GM21576 (cell line): Measurements from ENCODE around the gene DEFB108B.
"Not testable (repeated sequence)": the region's sequence is repeated elsewhere in the genome, so short reads cannot be mapped to it uniquely, and the experiment has no call there.

Experiments used
- ATAC-seq: cut with Tn5 transposase; IDR thresholded peaks from one replicate; pipeline ENCODE4 v1.9.1; 2021; ENCODE audit warnings: mild to moderate bottlenecking, moderate library complexity; ENCODE audit not compliant: unreplicated experiment

DEFB108B gene, protein sequence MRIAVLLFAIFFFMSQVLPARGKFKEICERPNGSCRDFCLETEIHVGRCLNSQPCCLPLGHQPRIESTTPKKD

GRCh38 chr11:71832811-71833210, at the start of gene DEFB108B:
Gene DEFB108B (plus strand): TSS chr11:71833200. CDS start chr11:71833200, 0 bp downstream.
- not testable (repeated sequence) for ATAC-seq

DNA sequence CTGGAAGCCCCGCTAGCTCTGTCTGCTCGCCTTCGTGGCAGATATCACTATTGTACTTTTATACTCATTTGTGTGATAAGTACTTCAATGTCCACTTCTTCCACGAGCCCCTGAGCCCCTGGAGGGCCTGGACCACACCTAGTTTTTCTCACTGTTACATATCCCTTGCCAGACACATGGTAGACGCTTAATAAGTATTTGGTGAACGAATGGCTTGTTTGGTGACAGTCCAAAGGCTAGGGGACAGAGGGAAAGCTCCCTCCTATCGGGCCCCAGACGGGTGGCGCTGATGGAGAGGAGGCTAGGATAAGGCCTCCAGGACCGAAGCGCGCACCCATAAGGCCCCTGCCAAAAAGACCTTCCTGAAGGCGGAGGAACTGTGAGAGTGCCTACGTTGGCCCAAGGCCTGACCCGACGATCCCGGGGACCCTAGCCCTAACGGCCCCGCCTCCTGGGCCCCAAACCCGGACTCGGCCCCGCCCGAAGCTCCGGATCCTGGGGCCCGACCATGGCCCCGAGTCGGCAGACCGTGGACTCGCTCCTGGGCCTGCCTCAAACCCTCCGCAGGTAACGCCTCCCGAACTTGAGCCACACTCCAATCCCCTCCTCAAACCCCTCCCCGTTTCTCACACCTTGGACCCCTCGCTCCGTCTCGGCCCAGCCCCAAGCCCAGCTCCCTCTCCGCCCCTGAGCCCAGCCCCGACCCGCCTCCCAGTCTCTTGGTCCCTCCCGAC, 46.7 kb upstream of the DEFB108B start:
- ATAC-seq: not testable (repeated sequence)

DNA sequence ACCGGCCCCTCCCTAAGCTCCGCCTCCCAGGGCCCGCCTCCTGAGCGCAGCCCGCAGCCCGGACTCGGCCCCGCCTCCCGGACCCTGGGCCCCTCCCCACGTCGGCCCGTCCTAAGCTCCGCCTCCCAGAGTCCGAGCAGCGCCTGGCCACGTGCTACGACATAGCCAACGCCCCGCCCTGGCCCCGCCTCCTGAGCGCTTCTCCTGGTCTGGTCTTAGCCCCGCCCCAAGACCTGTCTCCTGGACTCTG, 46.2 kb upstream of the DEFB108B start:
- ATAC-seq: peak; percentile 97

DNA sequence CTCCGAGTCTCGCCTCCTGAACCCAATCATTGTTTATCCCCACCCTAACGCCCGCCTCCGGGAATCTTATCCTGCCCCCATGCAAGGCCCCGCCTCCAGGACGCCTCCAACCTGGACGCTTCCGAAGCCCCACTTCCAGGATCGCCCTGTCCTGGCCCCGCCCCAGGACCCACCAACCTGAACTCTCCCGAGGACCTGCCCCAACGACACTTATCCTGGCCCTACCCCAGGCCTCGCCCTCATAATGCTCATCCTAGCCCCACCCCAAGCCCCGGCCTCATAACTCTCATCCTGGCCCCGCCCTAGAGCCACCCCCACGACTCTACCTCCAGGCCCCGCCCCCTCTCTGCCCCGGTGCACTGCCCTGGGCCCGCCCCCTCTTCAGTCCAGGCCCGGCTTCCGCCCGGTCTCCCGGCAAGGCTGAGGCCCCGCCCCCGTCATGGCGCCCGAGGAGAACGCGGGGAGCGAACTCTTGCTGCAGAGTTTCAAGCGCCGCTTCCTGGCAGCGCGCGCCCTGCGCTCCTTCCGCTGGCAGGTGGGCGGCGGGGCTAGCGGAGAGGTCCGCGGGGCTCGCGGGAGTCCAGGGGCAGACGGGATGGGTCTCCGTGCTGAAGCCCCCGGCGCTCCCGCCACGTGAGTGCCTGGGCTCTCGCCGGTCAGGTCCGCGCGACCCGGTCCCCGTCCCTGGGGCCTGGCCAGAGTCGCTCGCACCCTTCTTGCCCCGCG, 45.7 kb upstream of the DEFB108B start:
- peak; percentile 85 for ATAC-seq

GRCh38 chr11:71787824-71788454, 45.1 kb upstream of the DEFB108B start:
- ATAC-seq: not testable (repeated sequence)

DNA sequence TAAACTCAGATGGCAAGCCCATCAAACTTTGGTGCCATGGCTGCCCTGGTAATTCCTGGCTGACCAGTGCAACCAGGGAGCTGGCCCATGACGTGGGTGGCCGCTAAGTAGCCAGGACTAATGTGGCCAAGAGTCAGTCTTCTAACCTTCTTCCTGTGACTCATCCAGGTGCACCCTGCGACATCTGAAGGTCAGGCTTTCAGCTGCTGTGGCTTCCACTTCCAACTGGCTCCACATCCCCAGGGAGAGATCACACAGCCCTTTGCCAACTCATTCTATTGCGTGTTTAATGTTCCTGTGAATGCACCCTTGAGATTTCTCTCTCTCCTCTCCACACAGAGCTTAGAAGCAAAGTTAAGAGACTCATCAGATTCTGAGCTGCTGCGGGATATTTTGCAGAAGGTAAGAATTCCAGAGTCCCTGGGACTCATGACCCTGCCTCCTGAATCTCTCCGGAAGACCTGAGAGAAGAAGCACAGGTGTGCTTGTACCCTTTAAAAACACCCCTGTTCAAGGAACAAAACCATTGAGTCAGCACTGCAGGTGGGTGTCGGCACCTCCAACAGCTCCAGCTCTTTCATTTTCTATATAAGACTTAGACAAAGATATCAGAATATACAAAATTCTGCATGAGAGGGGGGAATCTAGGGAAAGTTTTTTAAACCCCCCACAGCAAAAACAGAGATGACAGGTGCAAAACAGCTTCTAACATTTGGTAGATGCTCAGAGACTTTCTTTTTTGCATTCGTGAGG, 43.4 kb upstream of the DEFB108B start:
- not testable (repeated sequence) for ATAC-seq

GRCh38 chr11:71791111-71791510, 41.9 kb upstream of the DEFB108B start:
- ATAC-seq: not testable (repeated sequence)

GRCh38 chr11:71792621-71793235, 40.3 kb upstream of the DEFB108B start:
- ATAC-seq: not testable (repeated sequence)

DNA sequence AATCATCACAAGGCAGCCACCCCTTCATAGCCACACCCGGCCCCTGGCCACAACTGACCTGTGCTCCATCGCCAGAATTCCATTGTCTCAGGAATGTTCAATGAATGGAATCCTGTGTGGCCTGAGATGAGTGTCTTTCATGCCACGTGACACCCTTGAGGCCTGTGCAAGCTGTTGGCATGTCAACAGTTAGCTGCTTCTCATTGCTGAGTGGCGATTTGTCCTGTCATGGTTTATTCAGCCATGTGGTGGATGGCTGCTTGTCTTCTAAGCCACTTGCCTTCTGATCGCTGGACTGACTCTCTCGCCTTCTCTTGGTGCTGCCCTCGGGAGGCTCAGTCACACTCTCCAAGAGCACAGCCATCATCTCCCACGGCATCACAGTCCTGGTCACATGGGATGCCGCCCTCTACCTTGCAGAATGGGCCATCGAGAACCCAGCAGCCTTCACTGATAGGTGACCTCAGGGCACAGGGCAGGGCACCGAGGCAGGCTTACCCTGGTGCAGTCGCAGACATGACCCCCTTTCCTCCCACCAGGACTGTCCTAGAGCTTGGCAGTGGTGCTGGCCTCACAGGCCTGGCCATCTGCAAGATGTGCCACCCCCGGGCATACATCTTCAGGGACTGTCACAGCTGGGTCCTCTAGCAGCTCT, 38.5 kb upstream of the DEFB108B start:
- not testable (repeated sequence) for ATAC-seq

DNA sequence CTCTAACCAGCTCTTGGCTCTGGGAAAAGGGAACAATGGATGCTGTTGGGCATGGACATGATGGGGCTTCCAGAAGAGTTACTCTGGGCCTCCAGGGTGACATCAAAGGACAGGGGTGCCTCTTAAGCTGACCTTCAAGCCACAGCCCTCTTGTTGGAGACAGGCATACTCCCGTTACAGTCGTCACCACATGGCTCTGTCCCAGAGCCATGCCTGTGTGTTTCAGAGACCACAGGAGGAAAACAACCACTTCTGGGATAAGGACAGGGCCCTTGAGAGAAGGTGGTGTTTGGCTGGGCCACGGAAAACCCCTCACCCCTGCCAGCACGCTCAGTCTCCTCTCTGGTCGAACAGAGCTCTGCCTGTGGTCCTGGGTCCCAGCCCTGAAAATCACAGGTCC, 37.8 kb upstream of the DEFB108B start:
- not testable (repeated sequence) for ATAC-seq

- ATAC-seq: not testable (repeated sequence)
These were observed 37.0 kb upstream of the DEFB108B start for GRCh38 chr11:71796016-71796415.

DNA sequence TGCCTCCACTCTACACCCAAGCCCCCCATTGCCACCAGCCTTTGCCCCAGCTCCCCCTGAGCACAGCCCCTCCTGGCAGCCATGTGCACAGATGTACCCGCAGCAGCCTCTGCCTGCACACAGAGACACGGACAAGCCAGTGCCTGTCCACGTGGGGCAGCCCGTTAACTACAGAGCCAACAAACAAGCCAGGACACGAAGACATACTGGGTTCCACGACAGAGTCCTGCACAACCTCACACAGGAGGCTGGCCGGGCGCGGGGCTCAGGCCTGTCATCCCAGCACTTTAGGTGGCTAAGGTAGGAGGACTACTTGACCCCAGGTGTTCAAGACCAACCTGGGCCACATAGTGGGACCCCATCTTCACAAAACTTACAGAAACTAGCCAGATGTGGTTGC, 36.2 kb upstream of the DEFB108B start:
- not testable (repeated sequence) for ATAC-seq

GRCh38 chr11:71799556-71800128, 33.4 kb upstream of the DEFB108B start:
- ATAC-seq: not testable (repeated sequence)

DNA sequence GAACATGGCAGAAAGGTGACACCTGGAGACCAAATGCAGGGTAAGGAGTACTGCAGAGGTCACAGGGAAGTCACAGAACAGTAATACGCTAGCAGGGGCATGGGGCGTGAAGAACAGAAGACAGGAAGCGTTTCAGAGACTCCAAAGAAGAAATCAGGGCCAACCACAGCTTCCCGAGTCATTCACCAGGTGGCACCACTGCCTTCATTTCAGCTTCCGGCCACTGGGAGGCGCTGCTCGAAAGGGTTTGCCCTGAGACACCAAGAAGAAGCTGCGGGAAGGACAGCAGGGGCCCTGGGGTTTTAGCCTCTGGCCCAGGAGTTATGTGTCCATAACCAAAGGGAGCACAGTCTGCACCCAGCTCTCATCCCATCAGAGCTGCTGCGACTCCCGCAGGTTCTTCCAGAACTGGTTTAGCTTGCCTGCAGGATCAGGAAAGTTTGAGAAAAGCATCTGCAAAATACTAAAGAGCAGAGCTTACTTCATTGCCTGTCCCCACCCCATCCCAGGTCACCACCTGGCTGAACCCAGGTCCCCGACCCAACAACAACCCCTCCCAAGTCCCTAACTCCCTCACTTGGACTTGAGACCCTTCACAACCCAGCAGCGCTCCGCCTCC, 32.6 kb upstream of the DEFB108B start:
- not testable (repeated sequence) for ATAC-seq

DNA sequence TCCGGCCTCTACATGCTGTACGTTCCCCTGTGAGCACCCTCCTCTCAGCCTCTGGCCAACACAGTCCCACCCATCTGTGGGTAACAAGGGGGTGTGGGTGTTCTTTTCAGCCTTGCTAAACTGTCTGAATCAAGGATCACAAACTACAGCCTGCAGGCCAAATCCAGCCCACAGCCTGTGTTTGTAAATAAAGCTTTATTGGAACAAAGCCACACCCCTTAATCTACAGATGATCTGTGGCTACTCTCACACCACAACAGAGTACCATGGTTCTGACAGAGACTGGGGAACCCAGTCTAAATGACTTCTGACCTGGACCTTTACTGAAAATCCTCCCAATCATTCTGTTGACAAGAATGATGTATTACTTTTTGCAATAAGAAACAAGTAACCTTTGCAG, 32.0 kb upstream of the DEFB108B start:
- not testable (repeated sequence) for ATAC-seq

DNA sequence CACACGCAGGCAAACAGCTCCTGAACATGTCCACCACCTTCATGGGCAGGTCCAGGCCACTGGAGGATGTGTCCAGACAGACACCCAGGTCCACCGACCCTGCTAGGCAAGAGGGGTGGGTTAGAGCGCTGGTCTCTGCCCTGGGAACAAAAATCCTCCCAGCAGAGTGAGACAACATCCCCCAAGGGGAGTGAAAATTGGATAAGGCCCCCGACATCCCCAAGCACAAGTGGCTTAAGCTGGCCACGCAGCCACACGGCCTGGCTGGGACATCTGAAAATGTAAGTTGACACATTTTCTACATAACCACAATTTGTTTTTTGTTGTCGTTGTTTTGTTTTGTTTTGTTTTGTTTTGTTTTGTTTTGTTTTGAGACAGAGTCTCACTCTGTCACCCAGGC, 30.1 kb upstream of the DEFB108B start:
- ATAC-seq: not testable (repeated sequence)

- not testable (repeated sequence) for ATAC-seq
These were observed 28.6 kb upstream of the DEFB108B start for GRCh38 chr11:71804158-71804947.

DNA sequence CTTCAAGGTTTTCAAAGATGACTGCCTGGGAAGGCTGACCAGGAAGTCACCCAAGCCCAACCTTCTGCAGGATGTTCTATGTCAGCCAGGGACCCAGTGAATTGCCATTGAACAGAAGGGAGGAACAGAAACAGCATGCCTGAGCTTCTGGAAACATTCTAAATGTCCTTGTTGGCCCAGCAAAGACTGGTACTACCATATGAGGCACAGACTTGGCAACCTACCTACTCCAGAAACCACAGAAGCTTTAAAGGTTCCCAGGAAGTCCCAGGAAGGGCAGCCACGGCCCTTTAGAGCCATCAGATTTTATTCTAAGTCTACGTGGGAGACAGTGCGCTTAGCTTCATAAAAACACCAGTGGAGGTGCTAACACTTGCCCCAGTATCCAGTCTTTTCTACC, 20.5 kb upstream of the DEFB108B start:
- ATAC-seq: not testable (repeated sequence)
